Measurements from ENCODE around the gene KCNJ15. TPM values are rescaled to one million over a fixed set of nuclear protein-coding genes. Genes with fewer than 3 reads are reported as not detected.

The KCNJ15 gene
- total RNA-seq, 2 donors from 2014 or later: not detected

GRCh38 chr21:38228115-38228514 is 28.7 kb upstream of the KCNJ15 start:
- no peak for TF ChIP-seq CTCF (conservative IDR thresholded peaks at IDR 0.05)
- Histone ChIP-seq H3K36me3 (ENCODE audit: control insufficient read depth, insufficient read depth, low read length) (no peaks in the 10 kb centered on the region), H3K9ac (ENCODE audit: extremely low read depth, low read length, poor library complexity, severe bottlenecking) (no peak overlapping the region), H3K4me1 (ENCODE audit: control insufficient read depth, insufficient read depth, low read length) (no peaks in the 10 kb centered on the region), H3K4me3 (ENCODE audit: low read length) (no peak overlapping the region), H3K27me3 (ENCODE audit: control insufficient read depth, insufficient read depth, low read length, poor library complexity, severe bottlenecking) (no peaks in the 10 kb centered on the region), H3K27ac (ENCODE audit: low read depth, low read length) (no peak overlapping the region), H3K9me3 (ENCODE audit: control insufficient read depth, low read length) (peaks cover 71% of the 10 kb centered on the region)
- Mint-ChIP-seq H3K27me3 (ENCODE audit: insufficient read depth) (no peaks in the 10 kb centered on the region), H3K9me3 (peaks cover 87% of the 10 kb centered on the region), H3K36me3 (ENCODE audit: low read depth) (peaks cover 6% of the 10 kb centered on the region), H3K27ac (no peak overlapping the region), H3K4me1 (no peaks in the 10 kb centered on the region), H3K4me3 (no peak overlapping the region)
- DNase-seq: peak; percentile 58
- WGBS, 2 experiments (ENCODE audit: insufficient coverage in 1 of 2, insufficient read length in 1 of 2): 0 to 70% methylated on average over 1 to 6 of the region's 6 CpGs

- Mint-ChIP-seq H3K9me3 (peaks cover 84% of the 10 kb centered on the region), H3K27me3 (ENCODE audit: insufficient read depth) (no peaks in the 10 kb centered on the region), H3K27ac (no peak overlapping the region), H3K4me3 (no peak overlapping the region), H3K4me1 (no peaks in the 10 kb centered on the region), H3K36me3 (ENCODE audit: low read depth) (peaks cover 6% of the 10 kb centered on the region)
- 93 to 96% methylated on average over 3 of the region's 3 CpGs for WGBS, 2 experiments (ENCODE audit: insufficient coverage in 1 of 2, insufficient read length in 1 of 2)
- H3K9ac ChIP-seq (ENCODE audit: extremely low read depth, low read length, poor library complexity, severe bottlenecking): no peak overlapping the region
- no peaks in the 10 kb centered on the region for H3K27me3 ChIP-seq (ENCODE audit: control insufficient read depth, insufficient read depth, low read length, poor library complexity, severe bottlenecking)
- H3K27ac ChIP-seq (ENCODE audit: low read depth, low read length): no peak overlapping the region
- H3K9me3 ChIP-seq (ENCODE audit: control insufficient read depth, low read length): peaks cover 67% of the 10 kb centered on the region
- DNase-seq: no peak
- TF ChIP-seq CTCF (conservative IDR thresholded peaks at IDR 0.05): no peak
- H3K36me3 ChIP-seq (ENCODE audit: control insufficient read depth, insufficient read depth, low read length): no peaks in the 10 kb centered on the region
- no peak overlapping the region for H3K4me3 ChIP-seq (ENCODE audit: low read length)
- H3K4me1 ChIP-seq (ENCODE audit: control insufficient read depth, insufficient read depth, low read length): no peaks in the 10 kb centered on the region
Observed at GRCh38 chr21:38228537-38228936, 28.3 kb upstream of the KCNJ15 start.

GRCh38 chr21:38229260-38229877 is 27.4 kb upstream of the KCNJ15 start:
- no peaks in the 10 kb centered on the region for H3K4me1 ChIP-seq (ENCODE audit: control insufficient read depth, insufficient read depth, low read length)
- peak; percentile 46 for DNase-seq
- H3K4me3 ChIP-seq (ENCODE audit: low read length): no peak overlapping the region
- 86 to 98% methylated on average over 4 to 9 of the region's 9 CpGs for WGBS, 2 experiments (ENCODE audit: insufficient coverage in 1 of 2, insufficient read length in 1 of 2)
- Mint-ChIP-seq H3K4me3 (no peak overlapping the region), H3K27ac (no peak overlapping the region), H3K4me1 (no peaks in the 10 kb centered on the region), H3K9me3 (peaks cover 75% of the 10 kb centered on the region), H3K27me3 (ENCODE audit: insufficient read depth) (no peaks in the 10 kb centered on the region), H3K36me3 (ENCODE audit: low read depth) (peaks cover 6% of the 10 kb centered on the region)
- TF ChIP-seq CTCF (conservative IDR thresholded peaks at IDR 0.05): no peak
- H3K9me3 ChIP-seq (ENCODE audit: control insufficient read depth, low read length): peaks cover 59% of the 10 kb centered on the region
- H3K9ac ChIP-seq (ENCODE audit: extremely low read depth, low read length, poor library complexity, severe bottlenecking): no peak overlapping the region
- H3K36me3 ChIP-seq (ENCODE audit: control insufficient read depth, insufficient read depth, low read length): no peaks in the 10 kb centered on the region
- no peak overlapping the region for H3K27ac ChIP-seq (ENCODE audit: low read depth, low read length)
- no peaks in the 10 kb centered on the region for H3K27me3 ChIP-seq (ENCODE audit: control insufficient read depth, insufficient read depth, low read length, poor library complexity, severe bottlenecking)

All from endodermal cell (in vitro differentiated cells).